HG02623 (cell line): Measurements from ENCODE around the gene RAP1GDS1.

Source experiments
- ATAC-seq: cut with Tn5 transposase; IDR thresholded peaks from one replicate; pipeline ENCODE4 v1.9.1; 2021; ENCODE audit warnings: moderate library complexity; ENCODE audit not compliant: unreplicated experiment

The RAP1GDS1 gene, protein sequence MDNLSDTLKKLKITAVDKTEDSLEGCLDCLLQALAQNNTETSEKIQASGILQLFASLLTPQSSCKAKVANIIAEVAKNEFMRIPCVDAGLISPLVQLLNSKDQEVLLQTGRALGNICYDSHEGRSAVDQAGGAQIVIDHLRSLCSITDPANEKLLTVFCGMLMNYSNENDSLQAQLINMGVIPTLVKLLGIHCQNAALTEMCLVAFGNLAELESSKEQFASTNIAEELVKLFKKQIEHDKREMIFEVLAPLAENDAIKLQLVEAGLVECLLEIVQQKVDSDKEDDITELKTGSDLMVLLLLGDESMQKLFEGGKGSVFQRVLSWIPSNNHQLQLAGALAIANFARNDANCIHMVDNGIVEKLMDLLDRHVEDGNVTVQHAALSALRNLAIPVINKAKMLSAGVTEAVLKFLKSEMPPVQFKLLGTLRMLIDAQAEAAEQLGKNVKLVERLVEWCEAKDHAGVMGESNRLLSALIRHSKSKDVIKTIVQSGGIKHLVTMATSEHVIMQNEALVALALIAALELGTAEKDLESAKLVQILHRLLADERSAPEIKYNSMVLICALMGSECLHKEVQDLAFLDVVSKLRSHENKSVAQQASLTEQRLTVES

DNA sequence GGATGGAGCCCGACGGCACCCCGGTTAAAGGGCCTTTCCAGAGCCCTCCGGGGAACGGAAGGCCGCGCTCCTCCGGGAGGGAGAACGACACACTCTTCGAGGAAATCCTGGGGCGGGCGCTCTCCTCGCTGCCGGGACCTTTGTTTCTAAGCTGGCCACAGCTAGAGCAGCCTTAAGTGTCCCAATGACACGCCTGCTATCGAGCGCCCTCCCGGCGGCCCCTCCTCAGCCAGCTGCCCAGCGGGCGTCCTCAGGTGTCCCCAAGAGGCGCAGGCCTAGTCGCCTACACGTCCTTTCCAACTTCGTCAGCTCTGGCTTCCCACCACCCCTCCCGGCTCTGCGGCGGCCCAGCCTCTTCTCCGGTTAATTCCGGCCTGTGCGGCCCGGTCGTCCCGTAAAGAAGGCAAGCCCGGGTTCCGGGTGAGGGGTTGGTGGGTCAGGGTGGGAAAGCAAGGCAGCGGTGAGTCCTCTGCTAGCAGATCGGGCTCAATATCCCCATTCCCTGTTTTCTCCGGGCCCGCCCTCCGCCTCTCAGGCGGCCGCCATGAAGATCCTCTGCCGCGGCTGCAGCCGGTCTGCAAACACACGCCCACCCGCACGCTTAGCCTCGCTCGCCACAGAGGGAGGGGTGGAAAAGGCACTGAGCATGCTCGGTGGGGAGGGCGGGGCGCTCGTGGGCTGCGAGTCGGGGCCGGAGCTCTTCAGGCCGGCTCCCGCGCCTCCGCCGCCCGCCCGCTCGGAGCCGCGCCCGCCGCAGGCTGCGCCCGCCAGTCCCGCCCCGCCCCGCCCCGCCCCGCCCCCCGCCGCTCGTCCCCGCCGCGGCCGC, at the start of gene RAP1GDS1:
RAP1GDS1 (plus strand) TSS at position 806 of the 826 bp plus-strand sequence. CDS start 182 bp downstream, outside the sequence.
- ATAC-seq: peak; percentile 88

DNA sequence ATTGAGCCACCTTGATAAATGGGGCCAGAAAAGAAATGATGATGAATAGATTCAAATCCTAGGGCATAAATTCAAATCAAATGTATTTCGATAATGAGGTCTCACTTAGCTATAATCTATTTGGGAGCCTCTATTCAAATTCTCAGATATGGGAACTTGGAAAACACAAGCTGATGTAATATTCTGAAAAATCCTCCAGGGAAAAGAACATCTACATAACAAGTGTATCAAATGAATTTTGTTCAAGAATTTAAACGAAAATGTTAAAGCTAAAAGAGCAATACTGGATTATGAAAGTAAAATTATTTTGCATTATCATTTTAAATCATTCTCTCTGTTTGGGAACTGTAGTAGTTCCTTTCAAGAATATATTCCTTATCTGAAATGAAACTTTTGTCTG, 38.9 kb upstream of the RAP1GDS1 start:
- no peak for ATAC-seq

DNA sequence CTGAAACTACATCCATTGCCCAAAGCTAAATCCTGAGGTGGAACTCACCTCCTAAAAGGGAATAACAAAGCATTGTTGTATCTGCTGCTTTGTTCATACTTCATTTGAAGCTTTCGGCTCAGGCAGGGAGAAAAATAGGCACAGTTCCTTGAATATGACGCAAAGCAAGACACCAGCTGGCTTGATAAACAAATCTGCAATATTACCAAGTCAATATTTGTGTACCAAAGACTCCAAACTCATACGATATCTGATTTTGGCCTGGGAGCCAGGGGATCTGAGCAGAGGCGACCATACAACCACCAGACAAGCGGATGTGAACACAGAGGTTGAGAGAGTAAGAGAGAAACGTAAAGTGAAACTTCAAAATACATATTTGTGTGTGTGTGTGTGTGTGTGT, 34.8 kb upstream of the RAP1GDS1 start:
- no peak for ATAC-seq

DNA sequence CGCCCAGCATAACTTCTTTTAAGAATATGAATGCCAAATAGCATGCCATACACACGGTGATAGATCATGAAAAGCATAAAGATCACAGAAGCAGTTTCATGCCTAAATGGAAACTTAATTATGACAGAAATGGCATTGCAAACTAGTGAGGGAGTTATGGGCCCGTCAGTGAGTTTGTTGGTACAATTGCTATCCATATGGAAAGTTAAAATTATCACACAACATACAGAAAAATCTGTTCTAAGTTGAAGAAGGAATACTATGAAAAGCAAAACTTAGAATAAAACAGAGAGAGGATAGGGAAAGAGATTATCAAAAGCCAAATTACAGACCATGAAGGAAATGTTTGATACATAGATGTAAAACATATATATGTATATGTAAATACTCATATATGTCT, 30.2 kb upstream of the RAP1GDS1 start:
- ATAC-seq: no peak

DNA sequence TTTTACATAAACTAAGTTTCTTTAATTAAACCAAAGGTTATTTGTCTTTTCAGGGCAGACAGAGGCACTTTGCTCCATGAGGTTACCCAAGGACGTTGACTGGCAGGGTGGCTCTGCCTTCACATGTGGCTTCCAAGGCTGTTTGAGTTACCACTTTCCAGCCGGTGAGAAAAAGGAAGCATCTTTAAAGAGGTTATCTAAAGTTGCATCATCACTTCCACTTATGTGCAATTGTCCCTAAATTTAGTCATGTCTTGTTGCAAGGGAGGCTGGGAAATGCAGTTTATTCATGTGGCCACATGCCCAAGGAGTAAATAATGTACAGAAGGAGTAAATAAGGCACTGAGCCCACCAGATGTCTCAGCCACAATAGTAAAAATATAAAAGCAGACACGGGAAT, 29.0 kb upstream of the RAP1GDS1 start:
- no peak for ATAC-seq

DNA sequence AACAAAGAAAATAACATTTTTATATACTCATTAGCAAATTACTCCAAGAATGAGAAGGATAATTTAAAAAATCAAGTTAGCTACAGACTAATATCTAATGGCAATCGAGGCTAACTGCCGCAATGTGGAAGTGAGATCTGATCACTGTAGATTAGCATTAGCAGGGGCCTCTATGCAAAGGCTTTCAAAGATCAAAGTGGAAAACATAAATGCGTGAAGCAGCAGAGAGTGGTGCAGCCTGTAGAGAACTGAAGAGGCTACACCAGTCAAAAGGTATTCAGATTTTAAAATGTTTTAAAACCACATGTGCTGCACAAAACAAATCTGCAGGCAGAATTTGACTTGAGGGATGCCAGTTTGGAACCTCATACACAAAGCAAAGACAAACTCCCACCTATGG, 24.0 kb upstream of the RAP1GDS1 start:
- no peak for ATAC-seq

DNA sequence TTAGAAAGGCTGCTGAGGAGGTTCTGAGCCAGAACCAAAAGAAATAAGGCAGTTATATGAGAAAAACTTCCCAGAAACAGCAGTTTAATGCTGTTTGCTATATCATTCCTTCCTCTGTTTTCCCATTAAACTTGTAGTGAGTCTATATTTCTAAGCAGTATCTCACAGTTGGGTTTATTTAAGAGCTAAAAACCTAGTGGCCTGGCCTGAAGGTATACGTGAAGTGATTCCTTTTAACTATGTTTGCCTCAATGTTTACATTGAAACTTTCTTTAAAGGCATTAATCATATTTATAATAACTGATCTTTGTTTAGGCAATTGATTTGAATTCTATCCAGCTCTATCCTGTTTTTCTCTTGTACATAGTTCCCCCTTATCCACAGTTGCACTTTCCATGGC, 19.1 kb upstream of the RAP1GDS1 start:
- ATAC-seq: no peak

DNA sequence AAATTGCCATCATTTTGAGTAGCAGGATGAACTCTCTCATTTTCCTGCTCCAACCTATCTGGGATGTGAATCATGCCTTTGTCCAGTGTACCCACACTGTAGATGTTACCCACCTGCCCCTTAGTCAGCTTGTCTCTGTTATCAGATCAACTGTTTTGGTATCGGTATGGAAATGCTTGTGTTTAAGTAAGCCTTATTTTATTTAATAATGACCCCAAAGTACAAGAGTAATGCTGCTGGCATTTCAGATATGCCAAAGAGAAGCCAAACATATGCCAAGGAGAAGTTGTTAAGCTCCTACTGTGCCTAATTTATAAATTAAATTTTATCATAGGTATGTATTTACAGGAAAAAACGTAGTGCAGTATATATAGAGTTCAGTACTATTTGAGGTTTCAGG, 18.6 kb upstream of the RAP1GDS1 start:
- no peak for ATAC-seq

DNA sequence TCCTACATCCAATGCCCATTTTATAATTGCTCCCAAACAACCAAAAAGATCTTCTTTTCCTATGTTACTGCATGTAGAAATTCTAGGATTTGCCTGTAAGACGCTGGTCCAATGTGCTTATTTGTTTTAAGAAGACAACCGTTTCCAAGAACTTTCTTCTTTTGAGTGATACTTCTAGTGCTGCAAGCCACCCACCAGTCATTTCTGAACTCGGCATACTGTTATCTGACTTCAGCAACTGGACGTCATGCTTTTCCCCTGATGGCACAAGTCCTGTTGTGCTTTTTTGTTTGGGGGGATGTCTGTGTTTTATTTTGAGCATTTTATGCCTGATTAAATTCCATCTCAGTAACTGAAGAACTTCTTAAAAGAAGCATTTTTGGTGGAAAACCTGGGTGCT, 16.0 kb upstream of the RAP1GDS1 start:
- no peak for ATAC-seq

DNA sequence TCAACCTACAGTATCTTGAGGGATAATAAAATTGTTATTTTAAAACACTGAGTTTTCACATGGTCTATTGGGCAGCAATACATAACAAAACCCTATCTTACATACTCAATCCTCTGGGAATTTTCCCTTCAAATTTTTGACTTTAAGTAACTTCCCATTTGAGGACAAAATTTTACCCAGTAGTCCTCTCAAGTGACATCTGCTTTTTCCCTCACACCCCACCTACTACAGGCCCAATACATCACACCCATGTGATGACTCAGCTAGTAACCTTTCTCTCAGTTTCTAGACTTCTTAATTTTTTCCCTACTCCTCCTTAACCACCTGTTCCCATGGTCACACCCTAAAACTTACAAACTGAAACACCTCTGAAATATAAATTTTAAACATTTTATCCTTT, 12.2 kb upstream of the RAP1GDS1 start:
- no peak for ATAC-seq

DNA sequence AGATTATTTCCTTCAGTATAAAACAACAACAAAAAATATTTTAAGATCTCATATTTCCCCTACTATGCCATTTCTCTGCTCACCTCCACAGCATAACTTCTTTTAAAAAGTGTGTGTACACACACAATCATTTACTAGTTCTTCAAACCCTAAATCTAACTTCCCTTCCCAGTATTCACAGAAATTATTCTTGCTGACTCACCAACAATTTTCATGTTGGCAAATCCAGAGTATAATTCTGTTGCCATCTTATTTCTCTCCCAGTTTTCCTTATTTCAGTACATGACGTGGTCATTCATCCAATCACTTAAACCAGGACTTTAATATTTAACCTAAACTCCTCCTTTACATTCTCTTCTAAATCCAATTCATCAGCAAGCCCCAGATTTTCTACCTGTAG, 11.4 kb upstream of the RAP1GDS1 start:
- ATAC-seq: no peak

DNA sequence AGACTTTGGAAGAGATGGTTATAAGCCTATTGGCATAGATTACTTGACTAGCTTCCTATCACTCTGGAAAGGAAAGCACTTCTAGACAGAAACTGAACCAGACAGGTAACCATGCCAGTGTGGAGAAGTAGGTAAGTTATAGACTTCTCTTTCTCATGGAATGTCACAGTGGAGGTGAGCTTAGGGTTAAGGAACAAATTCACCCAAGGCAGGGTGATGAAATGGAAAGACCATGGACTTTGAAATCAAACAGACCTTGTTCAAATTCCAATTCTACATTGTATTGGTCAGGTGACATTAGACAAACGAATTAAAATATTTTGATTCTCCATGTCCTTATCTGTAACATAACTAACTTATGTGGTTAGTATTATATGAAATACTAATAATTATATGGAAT, 7.7 kb upstream of the RAP1GDS1 start:
- ATAC-seq: no peak

DNA sequence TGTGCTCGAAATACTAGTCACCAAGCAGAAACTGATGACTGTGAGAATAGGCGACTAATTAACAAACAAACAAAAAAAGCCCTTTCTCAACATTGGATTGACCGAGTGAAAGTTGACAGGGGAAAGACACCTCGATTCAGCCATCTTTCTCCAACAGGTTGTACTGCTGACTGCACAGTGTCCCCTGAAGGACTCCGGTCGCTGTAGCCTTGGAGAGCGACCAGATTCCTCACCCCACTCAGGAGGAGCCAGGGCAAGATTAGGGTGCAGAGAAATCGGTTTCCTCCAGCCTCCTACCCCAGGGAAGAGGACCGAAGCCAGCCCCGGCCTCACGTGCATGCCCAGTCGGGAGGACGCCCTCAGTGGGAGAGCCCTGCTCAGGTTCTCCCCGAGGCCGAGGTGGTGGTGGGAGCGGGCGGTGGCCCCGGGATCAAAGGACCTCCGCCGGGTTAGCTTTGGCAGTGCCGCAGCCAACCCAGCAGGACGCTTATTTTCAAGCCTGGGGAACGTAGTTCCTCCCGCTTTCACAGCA, 1.1 kb upstream of the RAP1GDS1 start:
- peak; percentile 9 for ATAC-seq

DNA sequence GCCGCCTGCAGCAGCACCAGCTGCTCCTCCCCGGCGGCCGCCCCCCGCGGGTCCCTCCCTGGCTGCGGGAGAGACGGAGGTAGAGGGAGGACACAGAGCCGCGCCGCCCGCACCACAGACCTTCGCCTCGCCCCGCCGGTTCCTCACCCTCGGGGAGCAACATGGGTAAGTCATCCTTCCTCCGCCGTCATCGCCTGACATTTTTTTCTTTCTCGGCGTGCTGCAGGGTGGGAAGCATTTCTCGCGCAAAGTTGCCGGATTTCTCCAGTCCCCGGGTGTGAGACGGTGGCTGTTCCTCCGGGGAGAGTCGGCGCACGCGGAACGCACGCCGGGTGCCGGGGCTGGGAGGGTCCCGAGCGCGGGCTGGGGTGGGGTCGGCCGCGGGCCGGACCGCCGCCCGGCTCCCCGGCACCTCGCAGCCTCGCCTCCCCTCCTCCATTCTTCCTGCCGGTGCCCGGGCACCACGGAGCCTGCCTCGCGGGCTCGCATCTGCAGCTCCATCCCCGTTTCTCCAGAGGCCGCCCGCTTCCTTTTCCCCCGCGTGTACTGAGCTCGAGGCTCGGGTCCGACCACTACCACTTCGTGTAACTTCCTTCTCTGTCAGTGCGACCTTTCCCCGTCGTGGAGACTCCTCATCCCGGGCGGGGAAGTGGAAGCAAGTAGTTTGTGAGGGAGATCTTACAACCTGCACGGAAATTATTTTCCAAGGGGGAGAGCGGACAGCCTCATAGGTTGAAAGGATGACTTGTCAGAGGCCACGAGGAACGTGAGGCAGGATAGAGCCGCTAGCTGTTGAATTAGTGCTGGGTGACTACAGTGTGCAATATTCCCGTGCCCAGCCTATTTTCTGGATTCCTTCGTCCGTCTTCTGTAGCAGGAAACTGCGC, 464 bp downstream of the RAP1GDS1 start:
- peak; percentile 5 for ATAC-seq

DNA sequence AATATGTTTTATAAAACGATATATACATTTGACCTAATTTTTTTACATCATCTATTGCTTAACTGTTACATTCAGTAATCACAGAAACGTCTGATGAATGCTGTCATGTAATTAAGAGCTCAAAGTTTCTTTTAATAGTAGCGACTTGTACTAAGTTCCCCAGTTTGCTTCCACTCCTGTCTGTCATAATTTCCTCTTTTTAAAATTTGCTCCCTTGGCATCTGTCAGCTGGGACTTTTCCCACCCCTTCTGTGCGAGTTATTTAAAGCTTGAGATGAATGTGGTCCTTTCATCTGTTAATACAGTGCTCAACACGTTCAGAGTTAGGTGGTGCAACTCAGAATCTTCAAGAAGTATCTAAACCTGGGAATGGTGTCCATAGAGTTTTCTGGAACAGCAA, 1.2 kb downstream of the RAP1GDS1 start:
- ATAC-seq: no peak

DNA sequence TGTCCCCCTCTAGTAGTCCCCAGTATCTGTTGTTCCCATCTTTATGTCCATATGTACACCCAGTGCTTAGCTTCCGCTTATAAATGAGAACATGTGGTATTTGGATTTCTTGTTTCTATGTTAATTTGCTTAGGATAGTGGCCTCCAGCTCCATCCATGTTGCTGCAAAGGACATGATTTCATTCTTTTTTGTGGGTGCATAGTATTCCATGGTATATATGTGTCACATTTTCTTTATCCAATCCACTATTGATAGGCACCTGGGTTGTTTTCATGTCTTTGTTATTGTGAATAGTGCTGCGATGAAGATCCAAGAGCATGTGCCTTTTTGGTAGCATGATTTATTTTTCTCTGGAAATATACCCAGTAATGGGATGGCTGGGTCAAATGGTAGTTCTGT, 6.3 kb downstream of the RAP1GDS1 start:
- ATAC-seq: no peak

DNA sequence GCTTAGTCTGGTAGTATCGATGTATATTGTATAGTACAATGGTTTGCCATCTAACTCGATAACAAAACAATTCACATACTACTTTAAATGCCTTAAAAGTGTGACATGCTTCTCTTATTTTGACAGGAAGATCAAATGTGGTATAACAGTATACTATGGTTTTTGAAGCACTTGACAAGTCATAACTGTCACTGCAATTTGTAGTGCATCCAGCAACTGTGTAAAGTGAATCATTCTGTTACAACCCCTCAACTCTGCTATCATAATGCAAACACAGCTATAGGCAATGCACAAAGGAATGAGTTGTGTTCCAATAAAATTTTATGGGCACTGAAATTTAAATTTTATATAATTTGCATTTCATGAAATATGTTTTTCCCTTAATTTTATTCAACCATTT, 14.0 kb downstream of the RAP1GDS1 start:
- no peak for ATAC-seq

DNA sequence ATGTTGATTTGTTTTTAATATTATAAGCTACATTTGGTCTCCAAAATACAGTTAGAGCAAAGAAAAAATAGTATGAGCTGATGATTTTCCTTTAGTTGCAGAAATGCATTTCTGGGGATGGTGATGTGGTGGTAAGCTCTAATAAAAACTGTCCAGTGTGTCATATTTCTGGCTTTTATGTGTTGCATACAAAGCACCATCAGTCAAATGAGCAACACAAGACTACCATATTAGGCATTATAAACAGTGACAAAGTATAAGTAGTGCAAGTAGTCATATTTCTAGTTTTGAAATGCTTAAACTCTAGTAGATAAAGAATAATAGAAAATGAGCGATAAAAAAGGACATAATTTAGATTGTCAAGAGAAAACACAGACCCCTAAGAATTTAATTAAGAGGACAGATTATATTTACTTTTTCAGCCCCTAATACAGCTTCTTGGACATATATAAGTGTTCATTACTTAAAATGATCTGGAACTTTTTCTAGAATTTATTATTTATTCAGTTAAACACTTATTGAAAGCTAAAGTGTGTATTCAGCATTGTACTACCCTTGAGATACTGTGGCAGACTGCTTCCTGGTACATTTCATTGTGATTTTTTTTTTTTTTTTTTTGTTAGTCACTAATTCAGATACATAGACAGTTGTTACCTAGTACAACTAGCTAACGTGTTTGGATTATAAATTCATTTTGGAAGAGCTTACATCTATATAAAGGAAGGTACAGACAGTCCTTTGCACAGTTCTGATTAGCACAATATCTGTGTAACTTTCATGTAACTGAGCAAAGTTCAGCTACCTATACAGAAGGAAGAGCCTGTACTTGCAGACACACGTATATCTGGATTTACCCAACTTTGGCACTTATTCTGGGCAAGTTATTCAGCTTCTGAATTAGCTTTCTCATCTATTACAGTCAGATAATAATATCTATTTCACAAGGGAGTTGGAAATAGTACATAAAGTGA, 22.3 kb downstream of the RAP1GDS1 start:
- no peak for ATAC-seq

DNA sequence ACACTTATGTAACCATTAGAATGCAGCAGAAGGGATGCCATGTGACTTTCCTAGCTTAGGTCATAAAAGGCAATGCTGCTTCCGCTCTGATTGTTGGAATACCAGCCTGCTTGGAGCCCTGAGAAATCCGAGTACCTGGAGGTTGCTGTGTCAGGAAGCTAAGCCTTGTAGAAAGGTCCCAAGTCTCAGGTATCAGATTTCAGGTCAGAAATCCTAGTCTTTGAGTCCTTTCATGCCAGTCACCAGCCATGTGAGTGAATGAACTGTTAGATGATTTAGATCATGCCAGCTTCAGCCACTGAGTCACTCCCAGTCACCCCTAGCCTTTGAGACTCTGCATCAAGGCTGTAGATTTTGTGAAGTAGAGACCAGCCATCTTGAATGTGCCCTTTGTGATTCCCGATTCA, 23.5 kb downstream of the RAP1GDS1 start:
- ATAC-seq: no peak
